HepG2 (cell line): ENCODE measurements around the gene EPHA10. TPM values are rescaled to one million over a fixed set of nuclear protein-coding genes. Genes with fewer than 3 reads are reported as not detected.

Experiments used
- ARNT ChIP-seq: fragments of 450-650 bp; IDR thresholded peaks from 2 replicates; pipeline ENCODE4 v1.6.1; 2017
- CHCHD3 ChIP-seq: sonication (generic); formaldehyde crosslinking; IDR thresholded peaks from 2 replicates; pipeline ENCODE4 v1.8.0; 2022; ENCODE audit warnings: mild to moderate bottlenecking, missing genetic modification reagents, moderate library complexity
- ESRRA ChIP-seq: sonication (generic); formaldehyde crosslinking; IDR thresholded peaks from 2 replicates; pipeline ENCODE4 v1.5.1; 2020; ENCODE audit warnings: mild to moderate bottlenecking, low read depth, missing genetic modification reagents
- GTF2F1 ChIP-seq: fragments of 150-350 bp; IDR thresholded peaks from 2 replicates; pipeline ENCODE4 v1.6.1; 2014; ENCODE audit warnings: low read length
- KLF15 ChIP-seq: sonication (generic); formaldehyde crosslinking; IDR thresholded peaks from 2 replicates; pipeline ENCODE4 v1.8.1; 2023; ENCODE audit warnings: borderline replicate concordance, mild to moderate bottlenecking, inconsistent platforms, missing genetic modification reagents, mixed read lengths
- SIN3B ChIP-seq: fragments of 150-350 bp; IDR thresholded peaks from 2 replicates; pipeline ENCODE4 v1.6.1; 2014; ENCODE audit warnings: low read length
- SMYD3 ChIP-seq: sonication (generic); formaldehyde crosslinking; IDR thresholded peaks from 2 replicates; pipeline ENCODE4 v1.8.1; 2023; ENCODE audit warnings: mild to moderate bottlenecking, missing genetic modification reagents
- TARDBP ChIP-seq: sonication (generic); formaldehyde crosslinking; IDR thresholded peaks from 2 replicates; pipeline ENCODE4 v1.8.0; 2022; ENCODE audit warnings: mild to moderate bottlenecking, missing genetic modification reagents
- THAP11 ChIP-seq: IDR thresholded peaks from 2 replicates; pipeline ENCODE4 v1.6.1; 2016; ENCODE audit warnings: missing biosample characterization, missing genetic modification reagents
- ZFP36L2 ChIP-seq: sonication (generic); formaldehyde crosslinking; IDR thresholded peaks from 2 replicates; pipeline ENCODE4 v1.4.0; 2020; ENCODE audit warnings: missing genetic modification reagents
- ZNF605 ChIP-seq: sonication (generic); formaldehyde crosslinking; IDR thresholded peaks from 2 replicates; pipeline ENCODE4 v1.8.0; 2022; ENCODE audit warnings: mild to moderate bottlenecking, missing genetic modification reagents
- ZNF674 ChIP-seq: sonication (generic); formaldehyde crosslinking; IDR thresholded peaks from 2 replicates; pipeline ENCODE4 v1.5.0; 2020; ENCODE audit warnings: low read depth, mild to moderate bottlenecking, missing genetic modification reagents
- ZNF788 ChIP-seq: sonication (generic); formaldehyde crosslinking; IDR thresholded peaks from 2 replicates; pipeline ENCODE4 v1.5.0; 2020; ENCODE audit warnings: mild to moderate bottlenecking, missing genetic modification reagents, borderline replicate concordance
- polyA plus RNA-seq, 8 experiments: library from polyadenylated mRNA; depleted of rRNA in 3 of 8; stranded (reverse) in 7 of 8; unstranded in 1 of 8; fragments of >200 nt; fragmentation: Illumina TruSeq in 4 of 8; extraction: Trizol in 4 of 8; gene quantifications; 2 replicates each; pipeline versions ENCODE4 v1.2.1 to v1.2.3, GENCODE V29; 2011 to 2016; ENCODE audit warnings: low read depth in 4 of 8, missing spikeins in 1 of 8, mixed read lengths in 1 of 8; ENCODE audit not compliant: insufficient read depth in 1 of 8
- total RNA-seq, 5 experiments: library from RNA; depleted of rRNA; stranded (reverse); fragments of >200 nt; fragmentation: Illumina TruSeq; extraction: Trizol; gene quantifications; 2 replicates each; pipeline ENCODE4 v1.2.3, GENCODE V29; 2016; ENCODE audit warnings: low read depth in 1 of 5
- TF ChIP-seq, protein P1 (sequence below): sonication (generic); formaldehyde crosslinking; IDR thresholded peaks from 2 replicates; pipeline ENCODE4 v1.8.1; 2023; ENCODE audit warnings: missing genetic modification reagents, inconsistent platforms, borderline replicate concordance
- TF ChIP-seq, protein P2 (sequence below): sonication (generic); formaldehyde crosslinking; IDR thresholded peaks from 2 replicates; pipeline ENCODE4 v1.4.0; 2020; ENCODE audit warnings: missing genetic modification reagents
- TF ChIP-seq, protein P3 (sequence below): sonication (generic); formaldehyde crosslinking; IDR thresholded peaks from 2 replicates; pipeline ENCODE4 v1.4.0; 2020; ENCODE audit warnings: missing genetic modification reagents
- TF ChIP-seq, protein P4 (sequence below): sonication (generic); formaldehyde crosslinking; IDR thresholded peaks from 2 replicates; pipeline ENCODE4 v1.5.1; 2020; ENCODE audit warnings: missing genetic modification reagents, mild to moderate bottlenecking, borderline replicate concordance
- TF ChIP-seq, protein P5 (sequence below): sonication (generic); formaldehyde crosslinking; IDR thresholded peaks from 2 replicates; pipeline ENCODE4 v1.5.0; 2020; ENCODE audit warnings: missing genetic modification reagents

The EPHA10 gene
- total and polyA plus RNA-seq, 2 of the 13 experiments (the other 11 are each of a cell fraction or from before 2014, with no cell fraction given), result 0.11 to 0.58 TPM

DNA sequence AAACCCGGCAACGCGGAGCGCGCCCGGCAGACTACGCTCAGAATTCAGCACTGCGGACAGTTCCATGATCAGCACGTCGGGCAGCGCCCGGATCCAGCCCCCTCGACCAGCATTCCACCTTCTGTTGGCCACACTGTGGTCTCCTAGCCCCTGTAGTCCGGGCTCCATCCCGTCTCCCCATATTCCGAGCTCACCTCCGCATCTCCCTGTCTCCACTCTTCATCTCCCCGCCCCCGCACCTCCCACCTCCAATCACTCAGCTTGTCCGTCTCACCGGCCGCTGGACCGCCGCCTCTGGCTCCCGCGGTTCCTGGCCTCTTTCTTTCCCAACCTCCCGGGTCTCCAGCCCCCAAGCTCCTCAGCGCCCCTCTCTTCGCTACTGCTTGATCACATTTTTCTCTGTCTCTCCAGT, 500 bp downstream of the EPHA10 start (continued):
- TF ChIP-seq SIN3B (peak; percentile 42; the same call in 1 of the 2 replicates), ARNT (no peak), SMYD3 (peak; percentile 54; the same call in 1 of the 2 replicates), ZNF674 (CRISPR knock-in tag) (peak; percentile 99; the same call in 1 of the 2 replicates), TARDBP (no peak), GTF2F1 (no peak), CHCHD3 (CRISPR knock-in tag) (peak; percentile 98), ZNF605 (CRISPR knock-in tag) (peak; percentile 92), ESRRA (CRISPR knock-in tag) (peak; percentile 84; the same call in 1 of the 2 replicates), ZFP36L2 (CRISPR knock-in tag) (peak; percentile 99), ZNF788 (peak; percentile 91), KLF15 (CRISPR knock-in tag) (peak; percentile 99), THAP11 (CRISPR knock-in tag) (peak; percentile 84)
- TF ChIP-seq, protein P1, sequence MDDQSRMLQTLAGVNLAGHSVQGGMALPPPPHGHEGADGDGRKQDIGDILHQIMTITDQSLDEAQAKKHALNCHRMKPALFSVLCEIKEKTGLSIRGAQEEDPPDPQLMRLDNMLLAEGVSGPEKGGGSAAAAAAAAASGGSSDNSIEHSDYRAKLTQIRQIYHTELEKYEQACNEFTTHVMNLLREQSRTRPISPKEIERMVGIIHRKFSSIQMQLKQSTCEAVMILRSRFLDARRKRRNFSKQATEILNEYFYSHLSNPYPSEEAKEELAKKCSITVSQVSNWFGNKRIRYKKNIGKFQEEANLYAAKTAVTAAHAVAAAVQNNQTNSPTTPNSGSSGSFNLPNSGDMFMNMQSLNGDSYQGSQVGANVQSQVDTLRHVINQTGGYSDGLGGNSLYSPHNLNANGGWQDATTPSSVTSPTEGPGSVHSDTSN (CRISPR knock-in tag), result peak; percentile 99
- TF ChIP-seq, protein P2, sequence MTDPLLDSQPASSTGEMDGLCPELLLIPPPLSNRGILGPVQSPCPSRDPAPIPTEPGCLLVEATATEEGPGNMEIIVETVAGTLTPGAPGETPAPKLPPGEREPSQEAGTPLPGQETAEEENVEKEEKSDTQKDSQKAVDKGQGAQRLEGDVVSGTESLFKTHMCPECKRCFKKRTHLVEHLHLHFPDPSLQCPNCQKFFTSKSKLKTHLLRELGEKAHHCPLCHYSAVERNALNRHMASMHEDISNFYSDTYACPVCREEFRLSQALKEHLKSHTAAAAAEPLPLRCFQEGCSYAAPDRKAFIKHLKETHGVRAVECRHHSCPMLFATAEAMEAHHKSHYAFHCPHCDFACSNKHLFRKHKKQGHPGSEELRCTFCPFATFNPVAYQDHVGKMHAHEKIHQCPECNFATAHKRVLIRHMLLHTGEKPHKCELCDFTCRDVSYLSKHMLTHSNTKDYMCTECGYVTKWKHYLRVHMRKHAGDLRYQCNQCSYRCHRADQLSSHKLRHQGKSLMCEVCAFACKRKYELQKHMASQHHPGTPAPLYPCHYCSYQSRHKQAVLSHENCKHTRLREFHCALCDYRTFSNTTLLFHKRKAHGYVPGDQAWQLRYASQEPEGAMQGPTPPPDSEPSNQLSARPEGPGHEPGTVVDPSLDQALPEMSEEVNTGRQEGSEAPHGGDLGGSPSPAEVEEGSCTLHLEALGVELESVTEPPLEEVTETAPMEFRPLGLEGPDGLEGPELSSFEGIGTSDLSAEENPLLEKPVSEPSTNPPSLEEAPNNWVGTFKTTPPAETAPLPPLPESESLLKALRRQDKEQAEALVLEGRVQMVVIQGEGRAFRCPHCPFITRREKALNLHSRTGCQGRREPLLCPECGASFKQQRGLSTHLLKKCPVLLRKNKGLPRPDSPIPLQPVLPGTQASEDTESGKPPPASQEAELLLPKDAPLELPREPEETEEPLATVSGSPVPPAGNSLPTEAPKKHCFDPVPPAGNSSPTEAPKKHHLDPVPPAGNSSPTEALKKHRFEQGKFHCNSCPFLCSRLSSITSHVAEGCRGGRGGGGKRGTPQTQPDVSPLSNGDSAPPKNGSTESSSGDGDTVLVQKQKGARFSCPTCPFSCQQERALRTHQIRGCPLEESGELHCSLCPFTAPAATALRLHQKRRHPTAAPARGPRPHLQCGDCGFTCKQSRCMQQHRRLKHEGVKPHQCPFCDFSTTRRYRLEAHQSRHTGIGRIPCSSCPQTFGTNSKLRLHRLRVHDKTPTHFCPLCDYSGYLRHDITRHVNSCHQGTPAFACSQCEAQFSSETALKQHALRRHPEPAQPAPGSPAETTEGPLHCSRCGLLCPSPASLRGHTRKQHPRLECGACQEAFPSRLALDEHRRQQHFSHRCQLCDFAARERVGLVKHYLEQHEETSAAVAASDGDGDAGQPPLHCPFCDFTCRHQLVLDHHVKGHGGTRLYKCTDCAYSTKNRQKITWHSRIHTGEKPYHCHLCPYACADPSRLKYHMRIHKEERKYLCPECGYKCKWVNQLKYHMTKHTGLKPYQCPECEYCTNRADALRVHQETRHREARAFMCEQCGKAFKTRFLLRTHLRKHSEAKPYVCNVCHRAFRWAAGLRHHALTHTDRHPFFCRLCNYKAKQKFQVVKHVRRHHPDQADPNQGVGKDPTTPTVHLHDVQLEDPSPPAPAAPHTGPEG (CRISPR knock-in tag), result peak; percentile 98
- TF ChIP-seq, protein P3, sequence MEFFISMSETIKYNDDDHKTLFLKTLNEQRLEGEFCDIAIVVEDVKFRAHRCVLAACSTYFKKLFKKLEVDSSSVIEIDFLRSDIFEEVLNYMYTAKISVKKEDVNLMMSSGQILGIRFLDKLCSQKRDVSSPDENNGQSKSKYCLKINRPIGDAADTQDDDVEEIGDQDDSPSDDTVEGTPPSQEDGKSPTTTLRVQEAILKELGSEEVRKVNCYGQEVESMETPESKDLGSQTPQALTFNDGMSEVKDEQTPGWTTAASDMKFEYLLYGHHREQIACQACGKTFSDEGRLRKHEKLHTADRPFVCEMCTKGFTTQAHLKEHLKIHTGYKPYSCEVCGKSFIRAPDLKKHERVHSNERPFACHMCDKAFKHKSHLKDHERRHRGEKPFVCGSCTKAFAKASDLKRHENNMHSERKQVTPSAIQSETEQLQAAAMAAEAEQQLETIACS (CRISPR knock-in tag), result peak; percentile 75
- TF ChIP-seq, protein P4, sequence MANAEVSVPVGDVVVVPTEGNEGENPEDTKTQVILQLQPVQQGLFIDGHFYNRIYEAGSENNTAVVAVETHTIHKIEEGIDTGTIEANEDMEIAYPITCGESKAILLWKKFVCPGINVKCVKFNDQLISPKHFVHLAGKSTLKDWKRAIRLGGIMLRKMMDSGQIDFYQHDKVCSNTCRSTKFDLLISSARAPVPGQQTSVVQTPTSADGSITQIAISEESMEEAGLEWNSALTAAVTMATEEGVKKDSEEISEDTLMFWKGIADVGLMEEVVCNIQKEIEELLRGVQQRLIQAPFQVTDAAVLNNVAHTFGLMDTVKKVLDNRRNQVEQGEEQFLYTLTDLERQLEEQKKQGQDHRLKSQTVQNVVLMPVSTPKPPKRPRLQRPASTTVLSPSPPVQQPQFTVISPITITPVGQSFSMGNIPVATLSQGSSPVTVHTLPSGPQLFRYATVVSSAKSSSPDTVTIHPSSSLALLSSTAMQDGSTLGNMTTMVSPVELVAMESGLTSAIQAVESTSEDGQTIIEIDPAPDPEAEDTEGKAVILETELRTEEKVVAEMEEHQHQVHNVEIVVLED (CRISPR knock-in tag), result peak; percentile 23; the same call in 1 of the 2 replicates
- TF ChIP-seq, protein P5, sequence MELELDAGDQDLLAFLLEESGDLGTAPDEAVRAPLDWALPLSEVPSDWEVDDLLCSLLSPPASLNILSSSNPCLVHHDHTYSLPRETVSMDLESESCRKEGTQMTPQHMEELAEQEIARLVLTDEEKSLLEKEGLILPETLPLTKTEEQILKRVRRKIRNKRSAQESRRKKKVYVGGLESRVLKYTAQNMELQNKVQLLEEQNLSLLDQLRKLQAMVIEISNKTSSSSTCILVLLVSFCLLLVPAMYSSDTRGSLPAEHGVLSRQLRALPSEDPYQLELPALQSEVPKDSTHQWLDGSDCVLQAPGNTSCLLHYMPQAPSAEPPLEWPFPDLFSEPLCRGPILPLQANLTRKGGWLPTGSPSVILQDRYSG (CRISPR knock-in tag), result peak; percentile 99
